ENCODE data around the gene CFAP58.

DNA sequence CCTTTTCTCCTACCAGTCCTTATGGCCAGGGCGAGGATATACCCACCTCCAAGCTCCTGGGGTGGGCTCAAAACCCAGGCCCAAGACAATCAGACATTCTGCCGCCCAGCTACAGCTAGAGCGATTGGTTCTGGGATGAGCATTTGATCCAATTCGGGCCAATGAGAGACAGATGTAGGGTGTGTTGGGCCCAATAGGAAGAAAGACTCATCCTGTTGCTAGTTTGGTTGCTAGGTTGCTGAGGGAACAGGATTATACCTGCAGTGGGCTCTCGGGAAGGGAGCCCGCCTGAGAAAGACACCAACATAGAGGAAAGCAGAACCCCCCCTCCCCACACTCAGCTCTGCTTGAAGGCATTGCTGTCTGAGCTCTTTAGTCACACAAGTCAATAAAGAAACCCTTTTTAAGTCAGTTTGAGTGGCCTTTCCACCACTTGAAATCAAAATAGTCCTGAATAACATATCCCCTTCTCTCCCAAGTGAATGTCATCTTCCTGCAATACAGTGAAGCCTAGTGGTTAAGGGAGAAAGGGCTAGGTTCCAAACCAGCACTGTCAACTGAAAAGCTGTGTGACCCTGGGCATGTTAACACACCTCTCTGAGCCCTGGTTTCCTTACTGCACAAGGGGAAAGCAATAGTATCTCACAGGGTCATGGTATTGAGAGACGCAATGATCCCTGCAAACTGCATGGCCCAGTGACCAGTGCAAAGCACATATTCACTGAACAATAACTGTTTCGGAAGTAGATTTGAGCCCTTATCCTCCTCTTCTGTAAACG lies 37.1 kb upstream of the CFAP58 start:
- TF ChIP-seq EZH2 (IDR thresholded peaks at IDR 0.05; ENCODE audit: borderline replicate concordance, insufficient read depth, low read depth, low read length, poor library complexity, severe bottlenecking): no peak
- TF ChIP-seq, protein P1, sequence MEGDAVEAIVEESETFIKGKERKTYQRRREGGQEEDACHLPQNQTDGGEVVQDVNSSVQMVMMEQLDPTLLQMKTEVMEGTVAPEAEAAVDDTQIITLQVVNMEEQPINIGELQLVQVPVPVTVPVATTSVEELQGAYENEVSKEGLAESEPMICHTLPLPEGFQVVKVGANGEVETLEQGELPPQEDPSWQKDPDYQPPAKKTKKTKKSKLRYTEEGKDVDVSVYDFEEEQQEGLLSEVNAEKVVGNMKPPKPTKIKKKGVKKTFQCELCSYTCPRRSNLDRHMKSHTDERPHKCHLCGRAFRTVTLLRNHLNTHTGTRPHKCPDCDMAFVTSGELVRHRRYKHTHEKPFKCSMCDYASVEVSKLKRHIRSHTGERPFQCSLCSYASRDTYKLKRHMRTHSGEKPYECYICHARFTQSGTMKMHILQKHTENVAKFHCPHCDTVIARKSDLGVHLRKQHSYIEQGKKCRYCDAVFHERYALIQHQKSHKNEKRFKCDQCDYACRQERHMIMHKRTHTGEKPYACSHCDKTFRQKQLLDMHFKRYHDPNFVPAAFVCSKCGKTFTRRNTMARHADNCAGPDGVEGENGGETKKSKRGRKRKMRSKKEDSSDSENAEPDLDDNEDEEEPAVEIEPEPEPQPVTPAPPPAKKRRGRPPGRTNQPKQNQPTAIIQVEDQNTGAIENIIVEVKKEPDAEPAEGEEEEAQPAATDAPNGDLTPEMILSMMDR (IDR thresholded peaks at IDR 0.05): no peak

Data from B cell (primary cell).